ENCODE data around the gene TIMP2.

The TIMP2 gene

DNA sequence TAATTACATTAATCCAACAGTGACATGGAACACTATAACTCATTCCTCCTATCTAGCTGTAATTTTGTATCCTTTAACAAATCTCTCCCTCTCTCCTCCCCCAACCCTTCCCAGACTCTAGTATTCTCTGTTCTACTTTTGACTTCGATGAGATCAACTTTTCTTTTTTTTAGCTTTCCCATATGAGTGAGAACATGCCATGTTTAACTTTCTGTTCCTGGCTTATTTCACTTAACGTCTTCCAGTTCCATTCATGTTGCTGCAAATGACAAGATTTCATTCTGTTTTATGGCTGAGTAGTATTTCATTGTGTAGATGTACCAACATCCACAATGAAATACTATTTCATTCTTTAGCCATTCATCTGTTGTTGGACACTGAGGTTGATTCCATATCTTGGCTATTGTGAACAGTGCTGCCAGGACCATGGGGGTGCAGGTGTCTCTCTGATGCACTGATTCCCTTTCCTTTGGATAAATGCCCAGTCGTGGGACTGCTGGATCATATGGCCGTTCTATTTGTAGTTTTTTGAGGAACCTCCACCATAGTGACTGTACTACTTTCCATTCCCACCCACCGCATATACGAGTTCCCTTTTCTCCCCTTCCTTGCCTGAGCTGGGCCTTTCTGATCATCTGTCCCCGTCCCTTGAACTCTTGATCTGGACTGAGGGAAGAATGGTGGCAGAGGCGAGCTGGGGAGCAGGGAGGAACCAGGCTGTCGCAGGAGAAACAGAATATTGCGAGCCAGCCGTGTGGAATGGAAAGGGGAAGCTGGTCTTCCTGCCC lies 14.5 kb downstream of the TIMP2 start:
- TF ChIP-seq GATA3 (IDR thresholded peaks at IDR 0.05; ENCODE audit: low read depth, low read length) (no peak), GATA2 (IDR thresholded peaks at IDR 0.05; ENCODE audit: low read depth, low read length) (no peak)

DNA sequence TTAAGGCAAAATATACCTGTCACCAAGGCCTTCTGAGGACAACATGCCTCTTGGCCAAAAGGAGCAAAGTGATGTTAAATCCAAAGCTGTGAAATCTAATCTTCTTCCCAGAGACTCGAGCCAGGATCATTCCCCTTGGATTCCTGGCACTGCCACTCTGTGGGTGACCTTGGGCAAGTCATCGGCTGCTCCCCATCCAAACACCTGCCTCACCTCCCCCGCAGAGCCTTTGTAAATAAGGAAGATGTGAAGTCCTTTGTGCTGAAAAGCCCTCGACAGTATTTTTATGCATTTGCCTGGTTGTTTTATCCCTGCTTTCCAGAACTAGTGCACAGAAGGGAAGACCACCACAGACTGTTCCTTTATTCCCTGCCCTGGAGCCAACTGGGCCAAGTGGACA lies 16.8 kb downstream of the TIMP2 start:
- TF ChIP-seq GATA2 (IDR thresholded peaks at IDR 0.05; ENCODE audit: low read depth, low read length): no peak
- TF ChIP-seq GATA3 (IDR thresholded peaks at IDR 0.05; ENCODE audit: low read depth, low read length): no peak

DNA sequence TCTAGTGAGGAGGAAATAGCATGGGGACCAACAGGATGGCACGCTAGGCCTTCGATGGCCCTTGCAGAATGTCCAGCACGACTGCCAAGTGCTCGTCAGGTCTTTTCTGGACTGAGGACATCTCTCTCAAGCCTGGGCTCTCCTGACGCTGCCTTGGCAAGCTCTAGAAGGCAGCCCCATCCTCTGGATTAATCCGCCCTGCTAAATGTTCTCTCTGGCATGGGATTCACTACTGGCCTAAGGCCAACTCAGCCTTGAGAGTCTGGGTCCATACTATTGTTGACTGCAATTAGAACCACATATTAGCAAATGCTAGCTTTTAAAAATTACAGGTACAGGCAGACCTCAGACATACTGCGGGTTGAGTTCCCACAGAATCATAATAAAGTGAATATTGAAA lies 19.6 kb downstream of the TIMP2 start:
- TF ChIP-seq GATA2 (IDR thresholded peaks at IDR 0.05; ENCODE audit: low read depth, low read length) (no peak), GATA3 (IDR thresholded peaks at IDR 0.05; ENCODE audit: low read depth, low read length) (no peak)

DNA sequence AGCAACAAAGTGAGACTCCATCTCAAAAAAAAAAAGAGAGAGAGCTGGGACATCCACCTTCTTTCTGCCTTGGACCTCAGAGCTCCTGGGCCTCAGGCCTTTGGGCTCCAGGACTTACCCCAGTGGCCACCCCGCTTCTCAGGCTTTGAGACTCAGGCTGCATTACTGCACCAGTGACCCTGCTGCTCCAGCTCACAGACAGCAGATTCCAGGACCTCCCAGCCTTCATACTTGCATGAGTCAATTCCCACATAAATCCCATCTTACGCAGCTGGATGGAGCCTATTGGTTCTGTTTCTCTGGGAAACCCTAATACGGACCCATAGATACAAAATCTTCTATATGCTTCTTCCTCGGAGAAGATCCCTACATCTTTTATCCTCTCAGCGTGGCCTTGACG lies 20.1 kb downstream of the TIMP2 start:
- TF ChIP-seq GATA3 (IDR thresholded peaks at IDR 0.05; ENCODE audit: low read depth, low read length) (no peak), GATA2 (IDR thresholded peaks at IDR 0.05; ENCODE audit: low read depth, low read length) (no peak)

DNA sequence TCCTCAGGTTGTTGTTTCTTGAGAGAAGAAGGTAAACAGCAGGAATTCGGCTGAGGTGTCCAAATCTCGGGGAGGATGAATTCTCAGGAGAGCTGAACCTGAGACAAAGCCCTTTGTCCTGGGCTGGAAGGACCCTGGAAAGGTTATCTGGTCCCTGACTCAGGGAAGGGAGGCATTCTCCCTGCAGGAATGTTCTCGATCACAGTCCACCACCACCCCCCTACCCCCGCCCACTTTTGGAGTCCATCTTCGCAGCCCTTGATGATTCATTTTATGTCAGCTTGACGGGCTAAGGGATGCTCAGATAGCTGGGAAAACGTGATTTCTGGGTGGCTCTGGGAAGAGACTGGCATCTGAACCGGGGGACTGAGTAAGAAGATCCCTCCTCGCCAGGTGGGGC lies 20.8 kb downstream of the TIMP2 start:
- TF ChIP-seq GATA3 (IDR thresholded peaks at IDR 0.05; ENCODE audit: low read depth, low read length) (no peak), GATA2 (IDR thresholded peaks at IDR 0.05; ENCODE audit: low read depth, low read length) (no peak)

DNA sequence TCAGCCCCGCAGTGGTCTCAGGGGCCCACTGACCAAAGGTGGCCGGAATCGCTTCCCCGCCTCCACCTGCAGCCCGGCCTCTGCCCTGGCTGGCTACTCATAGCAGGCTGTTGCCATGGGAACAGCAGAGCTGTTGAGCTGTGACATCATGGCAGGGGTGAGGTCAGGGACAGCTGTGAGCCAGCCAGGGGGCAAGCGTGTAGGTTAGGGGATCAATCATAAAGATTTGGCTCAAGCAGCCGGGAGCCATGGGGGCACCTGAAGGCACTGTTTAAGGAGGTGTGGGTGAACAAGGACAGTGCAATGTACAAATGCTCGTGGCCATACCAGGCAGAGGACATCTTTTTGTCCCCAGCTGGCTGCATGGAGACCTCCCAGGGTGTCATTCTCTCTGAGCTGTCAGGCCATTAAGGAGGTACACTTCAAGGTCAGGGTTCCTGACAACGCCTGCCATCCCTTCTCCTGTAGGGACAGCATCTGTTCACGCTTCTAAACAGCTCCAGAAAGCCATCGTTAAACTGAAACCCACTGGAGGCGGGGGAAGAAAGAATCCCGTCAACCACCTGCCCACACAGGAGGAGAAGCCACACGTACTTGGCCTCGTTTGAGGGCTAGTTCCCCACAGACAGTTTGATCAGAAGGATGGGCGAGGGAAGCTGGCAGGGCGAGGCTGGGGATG lies 21.9 kb downstream of the TIMP2 start, which contains the start of gene CEP295NL:
TSS of gene CEP295NL (minus strand) at position 101 of the 679 bp plus-strand sequence. CDS start 1,373 bp downstream, outside the sequence.
- TF ChIP-seq GATA2 (IDR thresholded peaks at IDR 0.05; ENCODE audit: low read depth, low read length) (no peak), GATA3 (IDR thresholded peaks at IDR 0.05; ENCODE audit: low read depth, low read length) (no peak)

DNA sequence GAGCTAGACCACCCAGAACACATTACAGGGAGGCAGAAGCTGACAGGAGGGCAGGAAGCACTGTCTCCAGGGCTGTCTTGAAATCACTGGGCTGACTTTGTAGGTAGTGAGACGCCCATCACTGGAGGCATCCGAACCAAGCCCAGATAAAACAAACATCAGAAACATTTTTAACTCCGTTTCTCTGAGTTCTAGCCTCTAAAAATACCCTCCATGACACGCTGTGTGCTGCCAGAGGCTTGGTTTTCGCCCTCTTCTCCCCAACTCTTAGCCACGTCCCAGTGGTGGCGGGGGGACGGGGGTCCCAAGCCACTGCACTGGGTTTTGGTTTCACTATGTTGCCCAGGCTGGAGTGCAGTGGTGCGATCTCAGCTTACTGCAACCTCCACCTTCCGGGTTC lies 23.4 kb downstream of the TIMP2 start:
- no peak for TF ChIP-seq GATA3 (IDR thresholded peaks at IDR 0.05; ENCODE audit: low read depth, low read length)
- TF ChIP-seq GATA2 (IDR thresholded peaks at IDR 0.05; ENCODE audit: low read depth, low read length): no peak

DNA sequence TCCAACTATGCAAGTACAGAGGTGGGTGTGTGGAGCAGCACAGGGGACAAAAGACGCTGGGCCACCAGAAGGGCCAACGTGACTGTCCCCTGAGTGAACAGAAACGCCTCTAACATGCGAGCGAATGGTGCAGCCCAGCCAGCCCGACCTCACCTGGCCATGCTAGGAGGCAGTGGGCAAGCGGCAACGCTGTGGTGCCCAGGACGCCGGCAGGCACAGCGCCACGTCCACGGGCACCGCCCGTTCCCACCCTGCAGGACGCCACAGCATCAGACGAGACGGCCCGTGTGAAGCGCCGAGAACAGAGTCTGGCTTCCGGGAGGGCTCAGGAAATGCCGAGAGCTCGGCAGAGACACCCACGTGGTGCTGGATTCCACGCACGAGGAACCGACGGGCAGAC lies 24.4 kb downstream of the TIMP2 start:
- TF ChIP-seq GATA3 (IDR thresholded peaks at IDR 0.05; ENCODE audit: low read depth, low read length): no peak
- TF ChIP-seq GATA2 (IDR thresholded peaks at IDR 0.05; ENCODE audit: low read depth, low read length): no peak

DNA sequence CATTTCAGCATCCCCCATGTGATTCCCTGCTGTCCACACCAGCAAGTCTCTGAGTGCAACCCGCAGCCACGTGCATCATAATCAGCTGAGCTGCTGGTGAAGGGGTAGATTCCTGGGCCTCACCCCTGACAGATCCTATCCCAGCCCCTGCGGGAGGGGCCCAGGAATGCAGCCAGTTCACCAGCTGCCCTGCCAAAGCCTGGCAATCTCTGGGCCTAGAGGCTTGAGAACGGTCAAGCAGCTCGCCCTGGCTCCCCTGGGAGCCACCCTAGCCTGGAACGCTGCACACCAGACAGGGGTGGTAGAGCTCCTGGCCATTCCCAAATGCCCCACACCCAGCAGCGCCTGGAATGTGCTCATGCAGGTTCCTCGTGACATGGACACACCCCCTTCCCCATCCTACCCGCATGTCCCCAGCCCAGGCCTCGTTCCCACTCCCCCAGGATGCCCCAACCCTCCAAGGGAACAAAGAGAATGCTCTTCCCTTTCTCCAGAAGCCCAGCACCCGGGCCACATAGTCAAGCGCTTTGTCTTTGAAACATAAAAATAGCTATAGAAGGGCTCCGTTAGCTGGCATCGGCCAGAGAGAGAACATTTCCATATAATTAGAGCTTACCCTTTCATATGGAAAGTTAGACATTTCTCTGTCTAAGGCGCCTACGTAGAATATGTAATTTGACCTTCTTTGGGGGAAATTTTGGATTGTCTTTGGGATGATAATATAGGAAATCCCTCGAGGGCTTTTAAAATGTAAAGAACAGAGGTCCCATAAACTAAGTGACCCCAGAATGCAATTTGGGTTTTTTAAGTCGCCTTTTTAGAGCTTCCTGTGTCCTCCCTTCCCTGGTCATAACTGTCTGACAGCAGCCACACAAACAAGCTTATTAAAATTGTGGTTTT lies 25.6 kb downstream of the TIMP2 start:
- TF ChIP-seq GATA2 (IDR thresholded peaks at IDR 0.05; ENCODE audit: low read depth, low read length) (no peak), GATA3 (IDR thresholded peaks at IDR 0.05; ENCODE audit: low read depth, low read length) (no peak)

DNA sequence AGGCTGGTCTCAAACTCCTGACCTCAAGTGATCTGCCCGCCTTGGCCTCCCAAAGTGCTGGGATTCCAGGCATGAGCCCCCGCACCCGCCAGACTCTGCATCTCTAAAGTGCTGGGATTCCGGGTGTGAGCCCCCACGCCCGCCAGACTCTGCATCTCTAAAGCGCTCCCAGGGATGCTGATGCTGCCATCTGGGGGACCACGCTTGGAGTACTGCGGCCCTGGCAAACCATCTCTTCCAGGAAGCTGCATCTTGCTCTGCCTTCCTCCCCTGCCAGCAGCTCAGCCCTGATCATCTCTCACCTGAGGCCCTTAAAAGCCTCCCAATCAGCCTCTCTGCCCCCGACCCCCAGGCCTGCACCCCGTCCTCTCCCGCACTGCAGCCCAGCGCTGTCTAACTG lies 26.2 kb downstream of the TIMP2 start:
- no peak for TF ChIP-seq GATA2 (IDR thresholded peaks at IDR 0.05; ENCODE audit: low read depth, low read length)
- no peak for TF ChIP-seq GATA3 (IDR thresholded peaks at IDR 0.05; ENCODE audit: low read depth, low read length)

DNA sequence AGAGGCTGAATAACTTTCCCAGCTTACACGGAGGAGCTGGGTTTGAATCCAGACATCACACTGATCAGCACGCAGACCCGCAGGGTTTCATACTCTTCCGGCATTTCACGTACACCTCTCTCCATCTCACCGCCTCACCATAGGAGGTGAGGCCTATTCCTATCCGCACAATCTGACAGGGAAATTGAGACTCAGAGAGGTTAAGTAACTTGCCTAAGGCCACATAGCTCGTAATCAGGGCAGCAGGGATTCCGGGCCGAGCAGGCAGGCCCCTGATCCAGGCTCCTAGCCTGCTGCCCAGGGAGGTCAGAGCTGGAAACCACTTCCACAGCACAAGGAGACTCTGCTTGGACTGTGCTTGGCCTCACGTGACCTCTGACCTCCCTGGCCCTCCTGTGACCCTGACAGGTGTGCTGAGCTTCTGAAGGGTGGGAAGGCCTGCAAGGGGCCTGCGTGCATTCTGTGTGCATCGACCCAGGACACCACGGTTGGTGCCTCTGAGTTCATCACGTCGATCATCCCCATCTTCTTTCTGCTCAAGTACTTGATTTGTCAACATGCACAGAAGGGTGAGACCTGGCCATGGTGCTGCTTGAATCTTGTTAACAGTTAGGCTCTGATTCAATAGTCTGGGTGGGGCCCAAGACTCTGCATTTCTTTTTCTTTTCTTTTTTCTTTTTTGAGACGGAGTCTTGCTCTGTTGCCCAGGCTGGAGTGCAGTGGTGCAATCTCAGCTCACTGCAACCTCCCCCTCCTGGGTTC lies 26.9 kb downstream of the TIMP2 start:
- TF ChIP-seq GATA3 (IDR thresholded peaks at IDR 0.05; ENCODE audit: low read depth, low read length) (no peak), GATA2 (IDR thresholded peaks at IDR 0.05; ENCODE audit: low read depth, low read length) (no peak)

DNA sequence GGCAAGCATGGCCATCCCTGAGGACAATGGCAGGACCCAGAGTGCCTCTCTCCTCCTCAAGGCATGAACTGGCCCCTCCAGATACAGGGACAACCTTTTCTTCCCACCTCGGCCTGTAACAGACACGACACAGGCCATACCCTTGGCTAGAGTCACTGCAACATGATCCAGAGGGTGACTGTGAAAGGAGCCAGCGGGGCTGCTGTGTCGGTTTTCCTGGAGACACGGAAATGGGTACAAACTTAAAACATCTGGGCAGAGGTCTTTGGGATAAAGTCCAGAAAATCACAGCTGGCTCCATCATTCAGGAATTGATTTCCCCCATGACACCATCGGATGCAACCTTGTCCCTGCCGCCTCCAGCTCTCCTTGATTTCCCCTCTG lies 27.5 kb downstream of the TIMP2 start:
- TF ChIP-seq GATA3 (IDR thresholded peaks at IDR 0.05; ENCODE audit: low read depth, low read length): no peak

DNA sequence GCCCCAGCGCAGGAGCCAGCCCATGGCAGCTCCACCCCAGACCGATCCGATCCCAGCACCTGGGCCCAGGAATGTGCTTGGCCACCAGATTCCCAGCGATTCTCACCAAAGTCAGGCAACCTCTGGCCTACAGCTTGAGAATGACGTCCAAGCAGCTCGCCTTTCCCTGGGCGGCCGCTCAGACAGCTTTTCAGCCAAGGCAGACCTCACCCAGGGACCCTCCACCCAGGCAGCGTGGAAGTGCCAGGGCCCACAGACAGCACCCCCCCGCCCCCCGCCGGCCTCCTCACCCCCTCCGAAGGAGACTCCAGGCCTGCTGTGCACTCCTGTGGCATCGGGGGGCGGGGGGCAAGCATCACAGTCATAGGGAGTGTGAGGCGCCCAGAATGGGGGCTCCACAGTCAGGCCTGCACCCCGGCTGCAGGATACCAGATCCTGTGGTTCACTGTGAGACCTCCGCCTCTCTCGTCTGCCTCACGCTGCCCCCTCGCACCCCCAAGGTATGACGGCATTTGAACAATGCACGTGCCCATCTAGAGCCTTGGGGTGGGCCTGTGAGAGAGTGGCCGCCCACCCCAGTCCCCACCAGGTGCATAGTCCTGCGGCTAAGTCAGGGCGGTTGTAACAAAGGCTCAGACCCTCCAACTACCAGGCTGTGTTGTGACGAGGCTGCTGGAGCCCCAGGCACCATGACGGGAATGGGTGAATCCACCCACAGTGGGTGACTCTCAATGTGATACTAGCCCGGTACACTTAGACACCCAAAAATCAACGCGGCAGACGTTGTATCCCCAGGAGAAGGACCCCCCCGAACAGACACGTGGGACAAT lies 28.1 kb downstream of the TIMP2 start:
- TF ChIP-seq GATA3 (IDR thresholded peaks at IDR 0.05; ENCODE audit: low read depth, low read length) (no peak), GATA2 (IDR thresholded peaks at IDR 0.05; ENCODE audit: low read depth, low read length) (no peak)
